Measurements from ENCODE around the gene RASSF7. TPM values are rescaled to one million over a fixed set of nuclear protein-coding genes. Genes with fewer than 3 reads are reported as not detected.

The RASSF7 gene
- total and polyA plus RNA-seq, 10 of the 15 experiments (the other 5 are each of a cell fraction or from before 2014, with no cell fraction given): 0.39 to 29.7 (median 13.2) TPM

DNA sequence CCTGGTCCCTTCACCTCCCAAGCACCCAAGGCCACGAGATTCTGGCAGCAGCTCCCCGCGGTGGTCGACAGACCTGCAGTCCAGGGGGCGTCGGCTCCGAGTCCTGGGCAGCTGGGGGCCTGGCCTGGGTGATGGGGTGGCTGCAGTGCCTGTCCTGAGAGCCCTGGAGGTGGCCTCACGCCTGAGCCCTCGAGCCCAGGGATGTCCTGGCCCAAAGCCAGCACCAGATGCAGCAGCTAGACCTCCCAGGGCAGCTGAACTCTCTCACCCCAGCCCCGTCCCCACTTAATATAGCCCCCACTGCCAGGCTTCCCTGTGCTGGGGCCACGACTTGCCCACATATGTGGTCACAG is 6.8 kb upstream of the RASSF7 start:
- DNase-seq (ENCODE audit: low read depth, low spot score): no peak
- Histone ChIP-seq H3K27me3 (replicated peaks in 1 of 2; ENCODE audit: control insufficient read depth in 2 of 2, insufficient read depth in 2 of 2, low read length in 1 of 2) (peaks cover 0 to 5% of the 10 kb centered on the region in 2 experiments; a peak in 2 of 4 replicates), H3K79me2 (ENCODE audit: control insufficient read depth, insufficient read depth, low read length) (no peaks in the 10 kb centered on the region), H3K9me3 (replicated peaks; ENCODE audit: control insufficient read depth, insufficient read depth, low read length) (no peaks in the 10 kb centered on the region), H3K4me1 (ENCODE audit: control insufficient read depth, insufficient read depth, low read length) (no peaks in the 10 kb centered on the region), H3K4me2 (ENCODE audit: control insufficient read depth, insufficient read depth) (no peak overlapping the region), H3K36me3 (ENCODE audit: control insufficient read depth in 2 of 2, insufficient read depth in 2 of 2, low read length in 1 of 2) (no peaks in the 10 kb centered on the region), H2AFZ (ENCODE audit: control insufficient read depth, low read depth, low read length) (no peak overlapping the region), H3K4me3 (no peak overlapping the region), H3K9ac (ENCODE audit: control insufficient read depth, insufficient read depth, low read length) (no peak overlapping the region), H3K27ac (ENCODE audit: control insufficient read depth, insufficient read depth) (no peak overlapping the region), H4K20me1 (ENCODE audit: control insufficient read depth, insufficient read depth) (no peaks in the 10 kb centered on the region)
- FAIRE-seq: no peak
- intact Hi-C loops (cut with micrococcal nuclease; ENCODE audit: unreplicated experiment): loop anchor here (2.0 kb wide), 1 partner anchor 169 kb away; no protein-coding TSS in a partner anchor
- ATAC-seq: no peak
- in situ Hi-C loops (cut with MboI): no loop called here
- TF ChIP-seq CBX3 (IDR thresholded peaks at IDR 0.05; ENCODE audit: borderline replicate concordance, low read depth) (no peak), SMC3 (IDR thresholded peaks at IDR 0.05; ENCODE audit: borderline replicate concordance, low read length) (no peak), EP300 (IDR thresholded peaks at IDR 0.05; ENCODE audit: borderline replicate concordance in 1 of 2, control insufficient read depth in 1 of 2, low read depth in 2 of 2, low read length in 2 of 2) (no peak), NBN (IDR thresholded peaks at IDR 0.05) (no peak), IKZF1 (conservative IDR thresholded peaks at IDR 0.05) (no peak), EED (IDR thresholded peaks at IDR 0.05; ENCODE audit: low read depth) (no peak), CHD1 (IDR thresholded peaks at IDR 0.05; ENCODE audit: low read depth, low read length) (no peak), PAX5 (IDR thresholded peaks at IDR 0.05; ENCODE audit: borderline replicate concordance, low read depth, low read length) (no peak), HCFC1 (IDR thresholded peaks at IDR 0.05; ENCODE audit: low read length) (no peak), ASH2L (IDR thresholded peaks at IDR 0.05; ENCODE audit: borderline replicate concordance, low read depth) (no peak), TCF3 (IDR thresholded peaks at IDR 0.05; ENCODE audit: borderline replicate concordance, insufficient read depth, low read depth, low read length) (no peak)
- TF ChIP-seq, protein P1, sequence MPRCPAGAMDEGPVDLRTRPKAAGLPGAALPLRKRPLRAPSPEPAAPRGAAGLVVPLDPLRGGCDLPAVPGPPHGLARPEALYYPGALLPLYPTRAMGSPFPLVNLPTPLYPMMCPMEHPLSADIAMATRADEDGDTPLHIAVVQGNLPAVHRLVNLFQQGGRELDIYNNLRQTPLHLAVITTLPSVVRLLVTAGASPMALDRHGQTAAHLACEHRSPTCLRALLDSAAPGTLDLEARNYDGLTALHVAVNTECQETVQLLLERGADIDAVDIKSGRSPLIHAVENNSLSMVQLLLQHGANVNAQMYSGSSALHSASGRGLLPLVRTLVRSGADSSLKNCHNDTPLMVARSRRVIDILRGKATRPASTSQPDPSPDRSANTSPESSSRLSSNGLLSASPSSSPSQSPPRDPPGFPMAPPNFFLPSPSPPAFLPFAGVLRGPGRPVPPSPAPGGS (IDR thresholded peaks at IDR 0.05; ENCODE audit: borderline replicate concordance, insufficient read depth, low read depth, low read length, poor library complexity, severe bottlenecking): no peak
- TF ChIP-seq, protein P2, sequence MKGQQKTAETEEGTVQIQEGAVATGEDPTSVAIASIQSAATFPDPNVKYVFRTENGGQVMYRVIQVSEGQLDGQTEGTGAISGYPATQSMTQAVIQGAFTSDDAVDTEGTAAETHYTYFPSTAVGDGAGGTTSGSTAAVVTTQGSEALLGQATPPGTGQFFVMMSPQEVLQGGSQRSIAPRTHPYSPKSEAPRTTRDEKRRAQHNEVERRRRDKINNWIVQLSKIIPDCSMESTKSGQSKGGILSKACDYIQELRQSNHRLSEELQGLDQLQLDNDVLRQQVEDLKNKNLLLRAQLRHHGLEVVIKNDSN (IDR thresholded peaks at IDR 0.05; ENCODE audit: borderline replicate concordance, extremely low read length, insufficient read depth, low read depth, low read length): no peak
- POLR2A ChIA-PET: interaction anchor here (1.4 kb wide), 1 partner anchor 18 kb away, joined by 5 read pairs; the partner anchor contains the start of gene HRAS
- BruUV-seq (replicated peaks): no TSS peak
- SMC1A ChIA-PET (ENCODE audit: uncharacterized antibody, unreplicated experiment): interaction anchor here (1.0 kb wide), 1 partner anchor 169 kb away, joined by 4 read pairs; no protein-coding TSS in a partner anchor
- RAD21 ChIA-PET (ENCODE audit: unreplicated experiment): interaction anchor here (0.5 to 2.6 kb wide), 4 partner anchors 116 to 172 kb away, joined by 3 to 22 read pairs (median 12); partner anchors contain the start of genes DEAF1 and TMEM80
- CTCF ChIA-PET: interaction anchor here (0.9 to 1.8 kb wide), 5 partner anchors 15 to 243 kb away, joined by 3 to 54 read pairs (median 3); no protein-coding TSS in a partner anchor
- 42% methylated on average over 10 of the region's 11 CpGs for WGBS (ENCODE audit: insufficient coverage, insufficient replicate concordance, low lambda C conversion rate, missing lambda C conversion rate)

Measured in GM12878 (cell line).